HuH-7.5 (cell line): ENCODE data around the gene PPP6R3.

Source experiments
- DNase-seq: peaks from one replicate; pipeline ENCODE4 v3.0.0; 2011; ENCODE audit warnings: low spot score

The PPP6R3 gene

DNA sequence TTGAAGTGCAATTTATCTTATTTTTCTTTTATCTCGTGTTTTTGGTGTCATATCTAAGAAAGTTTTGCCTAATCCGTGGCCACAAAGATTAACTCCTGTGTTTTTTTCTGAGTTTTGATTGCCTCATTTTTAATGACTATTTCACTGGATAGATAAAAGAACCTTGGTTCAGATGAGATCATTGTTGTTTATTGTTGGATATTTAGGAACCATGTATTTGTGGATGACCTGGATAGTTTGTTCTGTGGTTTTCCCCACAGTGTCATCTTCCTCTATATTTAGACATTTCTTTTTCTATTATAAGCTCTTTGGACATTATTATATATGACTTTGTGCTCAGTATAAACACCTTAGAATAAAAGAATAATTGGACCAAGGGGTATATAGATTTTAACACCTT, 37.2 kb downstream of the PPP6R3 start:
- DNase-seq: no peak

DNA sequence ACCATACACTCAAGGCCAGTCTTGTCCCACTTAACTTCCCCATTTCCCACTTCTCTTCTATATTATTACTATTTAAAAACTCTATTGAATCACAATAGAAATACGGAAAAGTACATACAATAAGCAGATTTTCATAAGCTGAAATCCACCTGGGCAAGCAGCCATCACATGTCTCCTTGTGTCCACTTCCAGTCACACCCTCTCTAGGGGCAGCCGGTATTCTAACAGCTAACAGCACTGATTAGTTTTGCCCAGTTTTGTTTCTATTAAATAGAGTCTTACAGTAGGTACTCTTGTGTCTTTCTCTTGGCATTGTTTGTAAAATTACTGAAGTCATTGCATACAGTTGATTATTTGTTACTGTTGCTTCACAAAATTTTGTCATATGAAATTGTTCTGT, 37.8 kb downstream of the PPP6R3 start:
- DNase-seq: no peak

DNA sequence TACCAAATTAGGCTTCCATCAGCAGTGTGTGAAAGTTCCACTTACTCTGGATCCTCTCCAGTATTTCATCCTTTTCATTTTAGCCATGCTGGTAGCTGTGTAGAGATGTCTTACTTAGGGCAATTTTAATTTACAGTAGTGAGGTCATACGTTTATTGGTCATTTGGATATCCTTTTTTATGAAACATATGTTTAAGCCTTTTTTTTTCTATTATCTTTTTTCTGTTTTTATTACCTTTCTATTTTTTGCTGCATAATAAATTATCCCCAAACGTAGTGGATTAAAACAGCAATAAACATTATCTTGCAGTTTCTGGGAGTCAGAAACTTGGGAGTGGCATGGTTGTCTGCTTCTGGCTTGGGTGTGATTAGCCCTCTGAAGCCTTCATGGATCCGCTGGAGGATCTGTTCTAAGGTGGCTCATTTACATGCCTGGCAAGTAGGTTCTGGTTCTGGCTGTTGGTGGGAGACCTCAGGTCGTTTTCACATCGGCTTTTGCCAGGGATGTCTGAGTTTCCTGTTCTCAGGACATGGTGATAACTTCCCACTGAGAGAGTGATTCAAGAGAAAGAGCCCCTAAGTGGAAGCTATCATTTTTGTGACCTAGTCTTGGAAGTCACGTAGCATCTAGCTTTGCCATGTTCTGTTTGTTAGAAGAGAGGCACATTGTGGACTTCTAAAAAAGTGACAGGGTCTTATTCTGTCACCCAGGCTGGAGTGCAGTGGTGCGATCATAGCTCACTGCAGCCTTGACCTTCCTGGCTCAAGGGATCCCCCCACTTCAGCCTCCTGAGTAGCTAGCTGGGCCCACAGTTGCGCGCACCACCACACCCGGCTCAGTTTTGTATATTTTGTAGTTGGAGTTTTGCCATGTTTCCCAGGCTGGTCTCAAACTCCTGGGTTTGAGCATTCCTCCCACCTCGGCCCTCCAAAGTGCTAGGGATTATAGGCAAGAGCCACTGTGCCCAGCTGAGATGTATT, 38.6 kb downstream of the PPP6R3 start:
- DNase-seq: no peak

DNA sequence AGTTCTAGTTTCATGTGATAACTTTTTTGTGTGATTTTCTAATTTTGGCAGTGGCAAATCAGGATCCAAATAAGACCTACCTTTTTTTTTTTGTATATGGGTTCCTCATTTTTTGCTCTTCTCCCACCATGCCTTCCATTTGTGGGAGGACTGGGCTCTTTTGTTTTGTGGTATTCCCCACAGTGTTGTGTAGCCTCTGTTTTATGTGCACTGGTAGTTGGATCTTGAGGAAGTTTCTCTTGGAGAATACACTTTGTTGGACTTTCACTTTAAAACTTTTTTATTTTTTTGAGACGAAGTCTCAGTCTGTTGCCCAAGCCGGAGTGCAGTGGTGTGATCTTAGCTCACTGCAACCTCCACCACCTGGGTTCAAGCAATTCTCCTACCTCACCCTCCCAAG, 39.7 kb downstream of the PPP6R3 start:
- no peak for DNase-seq

DNA sequence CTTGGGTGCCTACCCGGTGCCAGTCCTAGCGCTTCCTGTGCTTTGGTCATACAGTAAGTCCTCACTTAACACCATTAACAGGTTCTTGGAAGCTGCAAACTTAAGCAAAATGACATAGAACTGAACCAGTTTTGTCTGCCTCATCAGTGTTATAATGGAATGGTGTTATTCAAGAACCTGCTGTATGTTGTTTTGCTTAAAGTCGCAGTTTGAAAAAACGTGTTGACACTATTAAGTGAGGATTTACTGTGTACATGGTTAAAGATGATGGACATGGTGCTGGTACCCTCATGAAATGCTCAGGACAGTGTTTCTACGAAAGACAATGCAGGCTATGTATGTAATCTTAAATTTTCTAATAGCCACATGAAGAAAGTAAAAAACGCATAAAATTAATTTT, 41.3 kb downstream of the PPP6R3 start:
- DNase-seq: no peak

DNA sequence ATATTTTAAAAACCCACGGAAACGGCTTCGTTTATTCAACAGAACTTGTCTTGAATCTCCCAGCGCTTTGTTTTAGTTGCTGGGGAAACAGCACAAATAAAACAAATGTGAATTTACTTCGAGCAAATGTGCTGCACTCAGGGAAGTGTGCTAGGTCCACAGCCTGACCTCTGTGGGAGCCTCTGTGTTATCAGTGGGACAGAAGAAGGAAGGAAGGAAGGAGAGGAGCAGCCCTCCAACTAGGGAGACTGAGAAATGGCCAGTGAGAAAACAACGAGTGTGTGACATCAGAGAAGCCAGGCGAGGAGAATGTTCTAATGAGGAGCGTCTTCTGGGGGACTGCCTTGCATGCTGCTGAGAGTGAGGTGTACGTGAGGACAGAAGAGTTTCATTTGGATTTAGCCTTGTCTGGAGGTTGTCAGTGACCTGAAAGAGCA, 42.7 kb downstream of the PPP6R3 start:
- DNase-seq: no peak

DNA sequence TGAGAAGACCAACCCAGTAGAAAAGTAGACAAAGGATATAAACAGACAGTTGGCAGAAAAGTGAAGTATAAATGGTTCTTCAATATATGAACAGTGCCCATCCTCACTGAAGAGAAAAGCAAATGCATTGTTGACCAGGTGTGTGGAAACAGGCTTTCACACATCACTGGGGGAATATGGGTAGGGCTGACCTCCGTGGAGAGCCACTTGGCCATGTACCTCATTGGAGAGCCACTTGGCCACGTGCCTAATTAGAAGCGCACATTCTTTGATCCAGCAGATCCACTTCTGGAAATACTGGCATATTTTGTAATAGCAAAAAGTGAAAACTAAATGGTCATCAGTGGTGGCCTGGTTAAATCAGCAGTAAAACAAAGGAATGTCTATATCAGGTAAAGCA, 43.2 kb downstream of the PPP6R3 start:
- no peak for DNase-seq

DNA sequence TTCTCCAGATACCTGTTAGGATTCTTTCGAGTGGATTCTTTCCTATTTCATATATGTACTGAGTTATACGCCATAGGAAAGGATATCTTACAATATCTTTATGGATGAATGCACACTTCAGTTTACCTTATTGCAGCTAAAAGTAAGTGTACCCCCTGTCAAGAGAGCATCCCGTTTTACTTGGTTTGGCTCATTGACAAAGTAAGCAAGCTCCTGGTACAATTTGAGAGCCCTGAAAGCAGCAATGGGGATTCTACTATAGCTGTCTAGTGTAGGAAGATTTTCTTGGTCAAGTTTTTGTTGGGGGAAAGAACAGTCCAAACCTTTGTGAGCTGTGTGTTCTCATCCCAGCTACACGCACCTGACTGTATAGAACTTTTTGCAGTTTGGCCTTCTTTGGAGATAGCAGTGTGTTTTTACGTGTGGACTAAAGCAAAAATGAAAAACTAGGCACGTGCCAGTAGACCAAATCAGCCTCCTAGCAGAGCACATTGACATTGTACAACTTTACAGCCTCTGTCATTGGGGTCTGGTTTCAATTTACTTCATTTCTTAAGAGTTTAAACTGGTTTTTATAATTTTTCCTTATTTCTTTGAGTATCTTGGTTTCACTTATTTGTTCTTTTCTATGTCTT, 44.0 kb downstream of the PPP6R3 start:
- DNase-seq: no peak

DNA sequence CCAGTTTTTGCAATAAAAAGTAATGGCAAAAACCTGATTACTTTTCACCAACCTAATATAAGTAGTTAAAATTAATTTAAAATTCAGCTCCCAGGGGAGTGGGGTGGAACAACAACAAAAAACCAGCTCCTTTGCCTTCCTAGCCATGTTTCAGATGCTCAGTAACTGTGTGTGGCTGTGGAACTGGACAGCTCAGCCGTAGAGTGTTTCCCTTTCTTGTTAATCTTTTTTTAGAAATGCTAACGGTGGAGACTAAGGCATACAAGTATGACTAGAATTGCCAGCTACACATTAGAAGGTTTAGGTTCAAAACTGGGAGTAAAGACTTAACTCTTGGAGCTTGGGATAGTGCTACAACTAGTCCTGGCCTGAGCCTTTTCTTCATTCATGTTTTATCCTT, 45.0 kb downstream of the PPP6R3 start:
- no peak for DNase-seq

DNA sequence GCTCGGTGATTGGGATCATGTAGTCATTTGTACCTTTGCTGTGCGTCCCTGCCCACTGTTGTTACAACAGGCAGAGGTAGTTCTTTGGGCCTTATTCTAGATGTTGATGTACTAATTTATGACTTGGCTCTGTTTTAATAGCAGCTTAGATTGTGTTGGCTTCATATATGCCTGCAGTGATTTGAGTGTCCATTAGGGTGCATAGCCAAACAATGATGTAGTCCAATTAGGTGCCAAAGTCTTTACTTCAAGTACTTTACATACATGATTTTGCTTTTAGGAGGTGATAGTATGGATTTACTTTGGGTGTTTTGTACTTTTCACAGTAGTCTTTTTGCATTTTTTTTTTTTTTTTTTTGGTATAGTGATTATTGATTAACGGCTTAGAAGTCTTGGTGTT, 46.4 kb downstream of the PPP6R3 start:
- no peak for DNase-seq

DNA sequence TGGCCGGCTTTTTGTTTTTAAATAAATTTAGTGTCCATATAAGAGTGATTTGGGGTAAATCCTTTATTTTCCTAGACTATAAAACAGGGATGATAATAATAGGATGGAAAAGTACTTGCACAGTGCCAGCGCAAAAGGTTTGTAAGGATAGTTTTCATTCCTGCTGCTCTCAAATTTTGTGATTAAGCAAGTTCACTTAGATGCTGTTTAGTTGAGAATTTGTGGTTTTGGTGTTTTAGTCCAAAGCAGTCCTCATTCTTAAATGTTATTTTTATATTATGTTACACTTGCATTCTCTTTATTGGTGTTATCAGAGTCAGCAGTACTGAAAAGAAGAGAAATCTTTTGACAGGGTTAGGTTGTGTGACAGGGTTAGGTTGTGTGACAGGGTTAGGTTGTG, 47.9 kb downstream of the PPP6R3 start:
- DNase-seq: no peak

DNA sequence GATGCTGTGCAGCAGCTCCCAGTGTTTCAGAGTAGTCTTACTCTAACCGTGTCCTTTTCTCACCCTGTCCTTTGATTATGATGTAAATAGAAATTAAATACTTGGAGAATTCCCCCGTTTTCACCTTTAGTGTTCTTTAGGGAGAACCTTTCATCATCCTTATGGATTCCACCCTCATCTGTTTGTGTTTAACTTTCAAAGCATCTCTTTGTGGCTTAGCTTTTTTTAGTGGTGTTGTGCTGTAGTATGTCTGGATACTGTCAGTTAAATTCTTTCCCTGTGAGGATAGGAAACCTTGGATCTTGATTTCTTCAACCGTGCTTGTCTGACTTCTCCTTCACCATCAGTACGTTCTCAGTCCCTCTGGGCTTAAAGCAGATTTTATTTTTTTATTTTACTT, 48.5 kb downstream of the PPP6R3 start:
- no peak for DNase-seq

DNA sequence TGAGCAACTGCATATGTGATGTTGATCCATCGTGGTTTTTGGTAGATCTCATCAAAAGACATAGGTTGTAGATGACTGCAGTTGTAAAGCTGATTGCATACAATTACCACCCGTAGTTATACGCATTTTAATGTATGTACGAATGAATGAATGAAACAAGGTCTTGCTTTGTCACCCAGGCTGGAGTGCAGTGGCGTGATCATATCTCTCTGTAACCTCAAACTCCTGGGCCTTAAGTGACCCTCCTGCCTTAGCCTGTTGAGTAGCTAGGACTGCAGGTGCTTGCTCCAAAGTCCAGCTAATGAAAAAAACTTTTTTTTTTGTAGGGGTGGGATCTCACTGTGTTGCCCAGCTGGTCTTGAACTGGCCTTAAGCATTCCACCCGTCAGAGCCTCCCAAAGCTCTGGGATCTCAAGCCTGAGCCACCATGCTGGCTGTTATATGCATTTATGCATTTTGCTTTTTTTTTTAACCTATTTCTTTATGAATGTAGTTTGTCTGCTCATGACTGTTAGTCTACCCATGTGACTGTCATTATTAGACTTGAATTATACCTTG, 53.5 kb downstream of the PPP6R3 start:
- no peak for DNase-seq

DNA sequence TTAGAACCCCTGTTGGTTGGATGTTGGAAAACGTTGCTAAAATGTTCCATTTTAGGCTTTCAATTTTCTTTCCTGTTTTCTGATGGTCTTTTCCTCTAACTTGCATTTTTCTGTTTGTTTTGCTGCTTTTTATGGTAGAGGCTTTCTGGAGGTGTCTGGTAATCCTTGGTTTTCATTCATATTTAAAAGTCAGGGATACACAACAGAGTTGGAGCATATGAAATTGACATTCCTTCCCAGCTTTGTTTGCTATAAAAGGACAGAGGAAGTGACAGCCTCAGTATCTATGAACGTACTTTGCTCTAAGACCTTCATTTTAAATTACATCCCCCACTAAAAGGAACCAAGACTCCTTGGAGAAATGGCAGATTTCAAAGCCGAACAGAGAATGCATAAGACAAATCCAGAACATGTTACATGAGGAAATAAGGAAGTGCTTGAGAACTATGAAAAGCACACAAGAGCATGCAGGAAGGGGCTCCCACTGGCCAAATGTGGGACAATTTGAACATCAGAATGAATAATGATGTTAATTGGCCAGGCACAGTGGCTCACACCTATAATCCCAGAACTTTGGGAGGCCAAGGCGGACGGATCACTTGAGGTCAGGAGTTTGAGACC, 56.7 kb downstream of the PPP6R3 start:
- no peak for DNase-seq

DNA sequence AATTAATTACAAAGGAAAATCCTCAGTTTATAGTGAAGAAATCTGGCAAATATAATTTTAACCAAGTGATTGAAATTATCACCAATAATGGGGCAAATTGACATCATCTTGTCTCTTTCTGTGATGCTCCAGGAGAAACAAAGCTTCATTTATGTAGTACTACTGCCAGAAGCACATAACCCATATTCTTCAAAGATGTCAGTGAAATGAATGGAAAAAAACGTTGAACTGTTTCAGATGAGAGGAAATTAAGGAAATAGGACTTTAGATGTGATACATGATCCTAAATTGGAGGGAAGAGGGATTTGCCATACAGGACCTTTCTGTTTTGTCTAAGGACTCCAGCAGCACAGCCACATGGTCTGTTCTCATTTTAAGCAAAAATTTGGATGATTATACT, 57.6 kb downstream of the PPP6R3 start:
- no peak for DNase-seq

DNA sequence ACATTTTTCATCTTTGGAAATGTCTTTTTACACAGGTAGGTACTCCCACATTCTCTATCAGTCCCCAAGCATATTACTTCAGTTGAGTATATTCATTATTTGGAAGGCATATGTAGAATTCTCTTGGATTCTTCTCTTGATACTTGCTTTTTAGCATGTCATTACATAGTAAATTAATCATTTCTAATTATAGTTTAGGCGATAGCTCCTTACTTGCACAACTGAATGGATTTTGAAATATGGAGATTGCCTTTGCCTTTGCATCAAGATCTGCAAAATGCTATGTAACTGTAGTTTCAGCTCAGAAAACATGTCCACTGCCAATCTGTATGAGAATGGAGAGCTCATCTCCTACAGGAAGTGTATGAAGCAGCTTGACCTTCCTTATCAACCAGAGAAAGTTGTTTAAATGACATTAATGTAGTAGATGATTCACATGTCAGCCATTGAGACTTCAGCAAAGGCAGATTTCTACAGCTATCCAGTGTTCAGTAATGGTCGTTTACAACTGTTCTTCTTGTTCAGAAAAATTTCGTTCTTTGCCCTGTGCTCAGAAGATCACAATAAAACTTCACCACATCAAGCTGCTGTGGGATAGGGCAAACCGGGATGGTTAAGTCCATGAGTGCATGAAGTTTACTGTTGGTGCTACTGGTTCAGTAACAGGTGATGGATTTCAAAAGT, 61.6 kb downstream of the PPP6R3 start:
- no peak for DNase-seq

DNA sequence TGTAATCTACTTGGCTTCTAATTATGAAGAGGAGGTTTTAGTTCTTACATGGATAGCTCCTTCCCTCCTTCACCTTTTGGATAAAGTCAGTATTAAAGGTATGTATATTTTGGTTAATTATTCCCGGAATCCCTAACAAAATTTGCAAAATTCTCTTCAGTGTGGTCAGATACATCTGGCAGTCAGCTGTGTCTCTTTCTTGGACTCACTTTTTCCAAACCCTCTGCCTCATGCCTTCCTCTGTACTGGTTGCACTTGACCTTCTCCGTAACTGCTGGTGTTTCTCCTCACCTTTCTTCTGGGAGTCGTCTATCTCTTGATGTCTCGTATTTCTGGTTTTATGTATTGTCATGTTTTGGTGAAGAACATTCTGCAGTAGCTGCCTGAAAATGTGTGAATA, 62.5 kb downstream of the PPP6R3 start:
- DNase-seq: no peak

DNA sequence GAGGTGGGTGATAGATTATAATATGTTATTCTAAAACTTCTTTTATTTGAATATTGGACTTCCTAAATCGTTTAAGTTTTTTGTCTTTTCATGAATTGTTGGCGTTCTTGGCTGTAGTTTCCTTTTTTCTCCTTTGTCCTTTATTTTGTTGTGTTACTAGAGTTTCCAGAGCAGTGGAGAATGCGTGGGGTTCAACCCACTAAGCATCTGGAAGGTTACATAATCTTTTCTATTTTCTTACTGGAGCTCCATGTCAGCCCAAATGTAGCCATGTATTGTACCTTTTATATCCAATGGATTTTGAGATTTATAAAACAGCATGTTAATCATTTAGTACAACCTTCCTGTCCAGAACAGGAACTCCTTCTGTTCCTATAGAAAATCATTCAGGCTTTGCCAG, 63.2 kb downstream of the PPP6R3 start:
- DNase-seq: no peak

DNA sequence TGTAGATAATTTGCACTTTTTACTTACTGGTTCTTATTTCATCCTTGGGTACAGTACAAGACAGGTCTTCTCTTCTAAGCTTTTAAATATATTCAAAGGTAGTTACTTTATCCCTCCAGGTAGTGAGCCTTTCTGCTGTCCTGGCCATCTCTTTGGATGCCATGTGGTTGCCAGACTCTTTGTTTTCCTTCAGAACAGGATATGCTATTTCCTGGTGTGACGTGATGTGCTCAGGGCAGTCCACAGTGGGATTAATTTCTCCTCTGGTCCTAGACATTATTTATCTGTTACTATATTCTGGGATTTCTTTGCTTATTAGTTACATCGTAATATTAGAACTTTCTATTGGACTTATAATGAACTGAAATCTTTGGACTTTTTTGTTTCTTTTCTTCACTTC, 63.7 kb downstream of the PPP6R3 start:
- no peak for DNase-seq

DNA sequence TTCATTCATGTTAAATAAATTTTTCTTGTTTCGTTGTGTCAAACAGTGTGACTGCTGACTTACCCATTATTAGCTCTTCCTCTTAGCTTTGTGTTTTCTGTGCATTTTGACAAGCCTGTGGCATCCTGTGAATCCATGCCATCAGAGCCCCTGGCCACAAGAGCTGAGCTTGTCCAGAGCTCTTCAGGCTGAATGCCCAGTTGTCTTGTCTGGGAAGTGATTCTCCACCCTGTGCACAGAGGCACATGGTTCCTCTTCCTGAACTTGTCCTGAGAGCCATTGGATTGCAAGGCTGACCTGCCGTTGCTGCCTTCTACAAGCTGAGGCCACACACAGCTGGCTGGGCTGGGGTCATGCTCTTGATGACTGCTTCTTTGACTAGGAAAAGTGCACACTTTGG, 64.1 kb downstream of the PPP6R3 start:
- DNase-seq: no peak

DNA sequence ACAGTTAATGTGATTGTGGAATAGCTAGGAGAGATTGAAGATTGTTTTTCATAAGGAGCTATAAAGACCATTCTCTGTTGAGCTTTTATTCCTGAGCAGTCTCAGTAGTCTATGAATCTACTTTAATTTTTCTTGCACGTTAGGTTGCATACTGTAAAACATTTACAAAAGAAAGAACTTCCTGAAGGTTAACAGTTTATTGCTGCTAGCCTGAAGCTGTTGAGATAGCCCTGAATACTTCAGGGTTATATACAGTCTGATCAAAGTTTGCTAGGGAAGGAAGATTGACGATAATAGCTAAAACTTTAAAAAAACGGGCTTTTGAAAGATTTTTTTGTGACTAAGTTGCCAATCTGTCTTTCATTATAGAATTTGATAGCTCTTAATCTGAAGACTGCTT, 64.8 kb downstream of the PPP6R3 start:
- no peak for DNase-seq

DNA sequence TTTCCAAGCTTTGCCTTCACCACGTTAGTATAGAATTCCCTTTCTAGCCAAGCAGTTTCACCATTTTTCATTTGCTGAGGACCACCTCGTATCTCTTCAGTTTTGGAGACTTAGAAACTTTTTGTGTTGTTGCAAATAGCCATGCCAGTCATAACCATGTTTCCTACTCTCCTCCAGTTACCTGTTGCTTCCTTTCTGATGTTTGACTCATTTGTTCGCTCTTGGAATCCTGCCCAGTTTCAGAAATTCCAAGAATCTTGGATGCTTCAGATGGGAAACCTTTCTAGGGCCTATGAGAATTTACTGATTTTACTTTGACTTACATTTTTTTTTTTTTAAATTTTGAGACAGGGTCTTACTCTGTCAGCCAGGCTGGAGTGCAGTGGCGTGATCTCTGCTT, 65.4 kb downstream of the PPP6R3 start:
- no peak for DNase-seq
